Epithelial cell of esophagus (primary cell): ENCODE results near the gene SELENOH.

Experiments used
- DNase-seq: peaks from one replicate; pipeline ENCODE4 v3.0.0; 2010; ENCODE audit warnings: low read depth
- H3K4me3 ChIP-seq: 2 replicates; pipeline ENCODE4 v1.5.1; 2011; ENCODE audit warnings: mild to moderate bottlenecking, low read length, control low read depth
- TF ChIP-seq, protein P1 (sequence below): IDR thresholded peaks from 2 replicates; pipeline ENCODE4 v1.5.1; 2011; ENCODE audit warnings: low read depth, mild to moderate bottlenecking, low read length, control low read depth, inconsistent platforms; ENCODE audit not compliant: insufficient read depth; ENCODE audit errors: missing control alignments

SELENOH gene

DNA sequence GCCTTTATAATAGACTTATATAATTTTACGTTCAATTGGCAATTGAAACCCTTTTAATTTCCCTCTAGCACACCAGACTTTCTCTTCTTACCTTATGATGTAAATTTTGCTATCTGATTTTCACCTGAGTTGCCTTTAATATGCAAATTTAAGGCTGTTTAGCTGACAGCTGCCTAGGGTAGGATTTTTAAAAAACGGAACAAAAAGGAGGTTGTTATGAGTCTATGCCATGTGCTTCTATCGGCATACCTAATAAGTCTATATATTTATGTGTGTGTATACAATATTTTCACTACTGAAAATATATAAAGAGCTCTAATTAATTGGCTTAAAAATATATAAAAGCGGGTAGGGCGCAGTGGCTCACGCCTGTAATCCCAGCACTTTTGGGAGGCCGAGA is 11.8 kb upstream of the SELENOH start:
- DNase-seq, result no peak
- H3K4me3 ChIP-seq, result no peak overlapping the region
- TF ChIP-seq, protein P1, sequence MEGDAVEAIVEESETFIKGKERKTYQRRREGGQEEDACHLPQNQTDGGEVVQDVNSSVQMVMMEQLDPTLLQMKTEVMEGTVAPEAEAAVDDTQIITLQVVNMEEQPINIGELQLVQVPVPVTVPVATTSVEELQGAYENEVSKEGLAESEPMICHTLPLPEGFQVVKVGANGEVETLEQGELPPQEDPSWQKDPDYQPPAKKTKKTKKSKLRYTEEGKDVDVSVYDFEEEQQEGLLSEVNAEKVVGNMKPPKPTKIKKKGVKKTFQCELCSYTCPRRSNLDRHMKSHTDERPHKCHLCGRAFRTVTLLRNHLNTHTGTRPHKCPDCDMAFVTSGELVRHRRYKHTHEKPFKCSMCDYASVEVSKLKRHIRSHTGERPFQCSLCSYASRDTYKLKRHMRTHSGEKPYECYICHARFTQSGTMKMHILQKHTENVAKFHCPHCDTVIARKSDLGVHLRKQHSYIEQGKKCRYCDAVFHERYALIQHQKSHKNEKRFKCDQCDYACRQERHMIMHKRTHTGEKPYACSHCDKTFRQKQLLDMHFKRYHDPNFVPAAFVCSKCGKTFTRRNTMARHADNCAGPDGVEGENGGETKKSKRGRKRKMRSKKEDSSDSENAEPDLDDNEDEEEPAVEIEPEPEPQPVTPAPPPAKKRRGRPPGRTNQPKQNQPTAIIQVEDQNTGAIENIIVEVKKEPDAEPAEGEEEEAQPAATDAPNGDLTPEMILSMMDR, result no peak

DNA sequence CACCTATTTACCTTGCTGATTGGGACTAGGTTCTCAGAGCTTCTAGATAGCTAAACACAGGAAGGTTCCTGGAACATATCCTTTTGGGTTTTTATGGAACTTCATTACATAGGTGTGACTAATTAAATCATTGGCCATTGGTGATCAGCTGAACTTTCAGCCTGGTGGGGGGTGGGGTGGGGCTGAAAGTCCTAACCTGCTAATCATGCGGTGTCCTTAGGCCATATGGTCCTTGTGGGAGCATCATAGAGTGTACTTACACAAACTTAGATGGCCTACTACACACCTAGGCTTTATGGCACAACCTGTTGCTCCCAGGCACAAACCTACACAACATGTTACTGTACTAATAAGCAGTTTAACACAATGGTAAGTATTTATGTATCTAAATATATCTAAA is 8.6 kb upstream of the SELENOH start:
- no peak for DNase-seq
- no peak overlapping the region for H3K4me3 ChIP-seq
- TF ChIP-seq, protein P1, result no peak

DNA sequence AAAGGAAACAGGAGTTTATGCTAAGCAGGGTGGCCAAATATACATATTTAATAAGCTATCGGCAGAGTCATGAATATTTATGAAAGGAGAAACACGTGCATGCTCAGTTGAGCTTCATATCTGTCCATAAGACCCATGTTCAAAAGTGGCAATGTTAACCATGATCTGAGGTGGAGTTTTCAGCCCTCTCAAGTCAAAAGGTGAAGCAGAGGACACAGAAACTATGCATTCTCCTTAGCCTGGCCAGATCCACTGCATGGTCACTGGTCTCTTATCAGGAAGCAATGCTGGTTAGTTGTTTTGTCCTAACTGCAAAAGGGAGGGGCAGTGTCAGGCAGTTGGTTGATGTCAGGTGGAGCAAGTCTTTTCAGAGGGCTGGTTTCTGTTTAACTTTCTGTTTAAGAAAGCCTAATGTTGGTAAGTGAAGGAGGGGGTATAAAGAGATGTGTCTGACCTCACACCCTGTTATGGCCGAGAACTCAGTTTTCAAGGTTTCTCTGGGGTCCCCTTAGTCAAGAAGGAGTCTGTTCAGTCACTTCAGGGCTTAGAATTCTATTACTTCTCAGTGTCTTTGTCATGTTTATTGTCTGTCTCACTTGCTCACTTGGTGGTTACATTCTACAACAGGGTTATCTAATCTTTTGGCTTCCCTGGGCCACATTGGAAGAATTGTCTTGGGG is 5.5 kb upstream of the SELENOH start:
- no peak overlapping the region for H3K4me3 ChIP-seq
- TF ChIP-seq, protein P1, result no peak
- no peak for DNase-seq

GRCh38 chr11:57742087-57742452 is 779 bp downstream of the SELENOH start:
- TF ChIP-seq, protein P1, result no peak
- peak overlapping the region; percentile 80 for H3K4me3 ChIP-seq
- no peak for DNase-seq

- TF ChIP-seq, protein P1, result no peak
- no peak for DNase-seq
- no peak overlapping the region for H3K4me3 ChIP-seq
Observed at GRCh38 chr11:57744357-57744756, 3.1 kb downstream of the SELENOH start.

DNA sequence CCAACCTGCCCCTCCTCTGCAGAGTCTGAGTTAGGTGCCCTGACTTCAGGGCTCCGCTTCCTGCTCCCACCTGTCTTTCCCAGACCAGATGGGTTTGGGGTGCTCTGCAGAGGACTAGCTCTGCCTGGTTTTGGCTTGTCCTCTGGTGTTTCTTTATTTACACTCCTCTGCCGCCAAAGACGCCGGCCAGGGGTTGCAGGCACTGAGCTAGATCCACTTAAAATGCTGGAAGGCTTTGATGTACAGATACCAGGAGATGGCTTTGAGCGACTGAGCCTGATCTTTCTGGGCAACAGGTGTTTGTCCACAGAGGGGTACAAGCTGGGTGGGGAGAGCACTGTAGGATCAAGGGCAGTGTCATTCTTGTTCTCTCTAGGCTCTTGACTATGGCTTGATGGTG is 3.9 kb downstream of the SELENOH start:
- TF ChIP-seq, protein P1, result no peak
- DNase-seq, result no peak

GRCh38 chr11:57746920-57747319 is 5.6 kb downstream of the SELENOH start:
- no peak for DNase-seq
- H3K4me3 ChIP-seq, result no peak overlapping the region
- TF ChIP-seq, protein P1, result no peak

More for the DNA sequence above, 3.9 kb downstream of the SELENOH start:
- H3K4me3 ChIP-seq, result no peak overlapping the region
